Measurements from ENCODE around the gene FAIM2. TPM values are rescaled to one million over a fixed set of nuclear protein-coding genes. Genes with fewer than 3 reads are reported as not detected.

The FAIM2 gene
- total RNA-seq, 1 experiment from 2014 or later, result not detected

GRCh38 chr12:49902399-49903350 lies 1.0 kb downstream of the FAIM2 start:
- DNase-seq (ENCODE audit: low read depth), result no peak
- in situ Hi-C loops (cut with HindIII; ENCODE audit: low pct_unique_long_range_greater_than_20kb, low sequenced_read_pairs), result no loop called here

- in situ Hi-C loops (cut with HindIII; ENCODE audit: low pct_unique_long_range_greater_than_20kb, low sequenced_read_pairs), result no loop called here
- DNase-seq (ENCODE audit: low read depth), result no peak
Measured at GRCh38 chr12:49901986-49902385, 1.7 kb downstream of the FAIM2 start.

- in situ Hi-C loops (cut with HindIII; ENCODE audit: low pct_unique_long_range_greater_than_20kb, low sequenced_read_pairs), result no loop called here
- DNase-seq (ENCODE audit: low read depth), result no peak
Measured at GRCh38 chr12:49901026-49901425, 2.7 kb downstream of the FAIM2 start.

- in situ Hi-C loops (cut with HindIII; ENCODE audit: low pct_unique_long_range_greater_than_20kb, low sequenced_read_pairs), result no loop called here
- no peak for DNase-seq (ENCODE audit: low read depth)
Measured at GRCh38 chr12:49900371-49900770, 3.3 kb downstream of the FAIM2 start.

- in situ Hi-C loops (cut with HindIII; ENCODE audit: low pct_unique_long_range_greater_than_20kb, low sequenced_read_pairs), result no loop called here
- no peak for DNase-seq (ENCODE audit: low read depth)
Measured at GRCh38 chr12:49899921-49900320, 3.8 kb downstream of the FAIM2 start.

- in situ Hi-C loops (cut with HindIII; ENCODE audit: low pct_unique_long_range_greater_than_20kb, low sequenced_read_pairs), result no loop called here
- no peak for DNase-seq (ENCODE audit: low read depth)
Measured at GRCh38 chr12:49899286-49899843, 4.3 kb downstream of the FAIM2 start.

- DNase-seq (ENCODE audit: low read depth), result no peak
Measured at GRCh38 chr12:49897276-49897675, 6.4 kb downstream of the FAIM2 start.

GRCh38 chr12:49895773-49896172 lies 7.9 kb downstream of the FAIM2 start:
- in situ Hi-C loops (cut with HindIII; ENCODE audit: low pct_unique_long_range_greater_than_20kb, low sequenced_read_pairs), result no loop called here

More at GRCh38 chr12:49897276-49897675, 6.4 kb downstream of the FAIM2 start:
- in situ Hi-C loops (cut with HindIII; ENCODE audit: low pct_unique_long_range_greater_than_20kb, low sequenced_read_pairs), result no loop called here

GRCh38 chr12:49894751-49895148 lies 8.9 kb downstream of the FAIM2 start:
- in situ Hi-C loops (cut with HindIII; ENCODE audit: low pct_unique_long_range_greater_than_20kb, low sequenced_read_pairs), result no loop called here
- DNase-seq (ENCODE audit: low read depth), result no peak

More at GRCh38 chr12:49895773-49896172, 7.9 kb downstream of the FAIM2 start:
- no peak for DNase-seq (ENCODE audit: low read depth)

GRCh38 chr12:49893753-49894750 lies 9.6 kb downstream of the FAIM2 start:
- DNase-seq (ENCODE audit: low read depth), result peak; percentile 61
- in situ Hi-C loops (cut with HindIII; ENCODE audit: low pct_unique_long_range_greater_than_20kb, low sequenced_read_pairs), result no loop called here

- in situ Hi-C loops (cut with HindIII; ENCODE audit: low pct_unique_long_range_greater_than_20kb, low sequenced_read_pairs), result no loop called here
- no peak for DNase-seq (ENCODE audit: low read depth)
Measured at GRCh38 chr12:49892732-49893317, 10.9 kb downstream of the FAIM2 start.

- DNase-seq (ENCODE audit: low read depth), result no peak
- in situ Hi-C loops (cut with HindIII; ENCODE audit: low pct_unique_long_range_greater_than_20kb, low sequenced_read_pairs), result no loop called here
Measured at GRCh38 chr12:49892084-49892731, 11.5 kb downstream of the FAIM2 start.

- in situ Hi-C loops (cut with HindIII; ENCODE audit: low pct_unique_long_range_greater_than_20kb, low sequenced_read_pairs), result no loop called here
- no peak for DNase-seq (ENCODE audit: low read depth)
Measured at GRCh38 chr12:49891476-49891875, 12.2 kb downstream of the FAIM2 start.

GRCh38 chr12:49891012-49891411 lies 12.7 kb downstream of the FAIM2 start:
- no peak for DNase-seq (ENCODE audit: low read depth)
- in situ Hi-C loops (cut with HindIII; ENCODE audit: low pct_unique_long_range_greater_than_20kb, low sequenced_read_pairs), result no loop called here

GRCh38 chr12:49890096-49890461 lies 13.6 kb downstream of the FAIM2 start:
- no peak for DNase-seq (ENCODE audit: low read depth)
- in situ Hi-C loops (cut with HindIII; ENCODE audit: low pct_unique_long_range_greater_than_20kb, low sequenced_read_pairs), result no loop called here

GRCh38 chr12:49889361-49890095 lies 14.2 kb downstream of the FAIM2 start:
- no peak for DNase-seq (ENCODE audit: low read depth)
- in situ Hi-C loops (cut with HindIII; ENCODE audit: low pct_unique_long_range_greater_than_20kb, low sequenced_read_pairs), result no loop called here

GRCh38 chr12:49888461-49889151 lies 15.1 kb downstream of the FAIM2 start:
- in situ Hi-C loops (cut with HindIII; ENCODE audit: low pct_unique_long_range_greater_than_20kb, low sequenced_read_pairs), result no loop called here
- no peak for DNase-seq (ENCODE audit: low read depth)
